ENCODE data around the gene EIF5B.
A peak's percentile ranks its signal among the peaks of the same experiment; 100 is the strongest.

EIF5B gene

DNA sequence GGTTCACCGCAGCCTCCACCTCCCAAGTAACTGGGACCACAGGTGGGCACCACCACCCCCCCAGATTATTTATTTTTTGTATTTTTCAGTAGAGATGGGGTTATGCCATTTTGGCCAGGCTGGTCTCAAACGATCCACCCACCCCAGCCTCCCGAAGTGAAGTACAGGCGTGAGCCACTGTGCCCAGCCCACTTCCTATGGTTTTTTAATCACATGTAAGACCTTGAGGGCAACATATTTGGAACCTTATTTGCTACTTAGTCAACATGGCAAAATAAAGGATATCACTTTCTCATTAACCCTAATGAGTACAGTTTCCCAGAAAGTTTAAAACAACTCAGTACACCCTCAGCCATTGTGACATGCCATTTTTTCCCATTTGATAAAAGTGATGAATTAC, 64.7 kb downstream of the EIF5B start:
- Histone ChIP-seq H3K4me2 (no peak overlapping the region), H4K20me1 (peaks cover 0 to 62% (median 25%) of the 10 kb centered on the region in 11 experiments; a peak in 18 of 22 replicates), H3K4me3 (no peak overlapping the region), H3K27ac (no peak overlapping the region), H3K36me3 (peaks cover 97 to 100% (median 100%) of the 10 kb centered on the region in 11 experiments), H3K9ac (no peak overlapping the region), H3K4me1 (peaks cover 0 to 10% (median 6%) of the 10 kb centered on the region in 10 experiments; a peak in 11 of 20 replicates), H3K9me3 (replicated peaks in 1 of 11) (no peaks in the 10 kb centered on the region), H3K27me3 (no peaks in the 10 kb centered on the region)
- TF ChIP-seq Cebpa-rat (IDR thresholded peaks at IDR 0.05): no peak

DNA sequence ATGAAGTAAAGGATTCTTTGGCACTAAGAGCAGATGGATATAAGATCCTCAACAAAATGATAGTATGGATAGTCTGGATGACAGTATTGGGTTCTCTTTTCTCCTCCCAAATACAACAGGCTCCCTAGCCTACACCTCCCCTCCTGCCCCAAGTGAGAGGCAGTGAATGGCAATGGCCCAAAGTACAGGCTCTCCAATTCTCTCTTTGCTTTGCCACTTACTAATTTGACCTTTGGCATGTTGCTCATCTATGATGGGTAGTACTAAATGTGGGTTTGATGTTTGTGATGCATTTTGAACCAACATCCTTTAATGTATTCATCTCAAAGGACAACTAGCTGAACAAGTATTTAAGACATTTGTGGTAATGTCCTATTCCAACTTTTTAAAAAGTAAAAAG, 65.9 kb downstream of the EIF5B start:
- TF ChIP-seq Cebpa-rat (IDR thresholded peaks at IDR 0.05): no peak
- H3K9ac ChIP-seq: 0 out of 22 replicates have a peak overlapping the region, but pooled peaks of 1 of the 11 experiments have one; percentile 10
- H3K4me2 ChIP-seq: no peak overlapping the region
- no peak overlapping the region for H3K27ac ChIP-seq
- H3K36me3 ChIP-seq: peaks cover 96 to 100% (median 100%) of the 10 kb centered on the region in 11 experiments
- no peak overlapping the region for H3K4me3 ChIP-seq
- no peaks in the 10 kb centered on the region for H3K9me3 ChIP-seq (replicated peaks in 1 of 11)
- H4K20me1 ChIP-seq: peaks cover 0 to 50% (median 24%) of the 10 kb centered on the region in 11 experiments; a peak in 16 of 22 replicates
- H3K4me1 ChIP-seq: peaks cover 0 to 10% (median 6%) of the 10 kb centered on the region in 10 experiments; a peak in 11 of 20 replicates
- no peaks in the 10 kb centered on the region for H3K27me3 ChIP-seq

DNA sequence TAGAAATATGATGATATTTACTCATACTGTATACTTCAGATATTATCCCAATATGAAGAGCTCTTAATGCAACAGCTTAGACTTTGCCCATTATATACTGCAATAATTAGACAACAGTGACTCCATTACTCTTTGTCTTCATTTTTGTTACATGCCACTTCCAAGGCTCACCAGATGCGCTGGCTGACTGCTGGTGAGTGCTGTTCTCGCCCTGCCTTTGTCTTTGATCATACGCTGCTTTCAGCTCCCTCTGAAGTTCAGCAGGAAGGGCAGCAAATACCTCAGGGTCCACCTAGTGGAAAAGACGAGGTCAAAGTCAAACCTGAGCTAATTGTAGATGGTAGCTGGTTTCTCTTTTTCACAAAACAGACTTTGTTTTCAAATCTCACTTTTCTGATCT, 66.3 kb downstream of the EIF5B start:
- Histone ChIP-seq H3K36me3 (peaks cover 94 to 100% (median 100%) of the 10 kb centered on the region in 11 experiments), H3K4me3 (no peak overlapping the region), H3K4me2 (no peak overlapping the region), H4K20me1 (peaks cover 0 to 45% (median 23%) of the 10 kb centered on the region in 11 experiments; a peak in 16 of 22 replicates), H3K27ac (no peak overlapping the region), H3K27me3 (no peaks in the 10 kb centered on the region), H3K9me3 (replicated peaks in 1 of 11) (no peaks in the 10 kb centered on the region), H3K4me1 (peaks cover 0 to 10% (median 6%) of the 10 kb centered on the region in 10 experiments; a peak in 11 of 20 replicates), H3K9ac (no peak overlapping the region)
- no peak for TF ChIP-seq Cebpa-rat (IDR thresholded peaks at IDR 0.05)

DNA sequence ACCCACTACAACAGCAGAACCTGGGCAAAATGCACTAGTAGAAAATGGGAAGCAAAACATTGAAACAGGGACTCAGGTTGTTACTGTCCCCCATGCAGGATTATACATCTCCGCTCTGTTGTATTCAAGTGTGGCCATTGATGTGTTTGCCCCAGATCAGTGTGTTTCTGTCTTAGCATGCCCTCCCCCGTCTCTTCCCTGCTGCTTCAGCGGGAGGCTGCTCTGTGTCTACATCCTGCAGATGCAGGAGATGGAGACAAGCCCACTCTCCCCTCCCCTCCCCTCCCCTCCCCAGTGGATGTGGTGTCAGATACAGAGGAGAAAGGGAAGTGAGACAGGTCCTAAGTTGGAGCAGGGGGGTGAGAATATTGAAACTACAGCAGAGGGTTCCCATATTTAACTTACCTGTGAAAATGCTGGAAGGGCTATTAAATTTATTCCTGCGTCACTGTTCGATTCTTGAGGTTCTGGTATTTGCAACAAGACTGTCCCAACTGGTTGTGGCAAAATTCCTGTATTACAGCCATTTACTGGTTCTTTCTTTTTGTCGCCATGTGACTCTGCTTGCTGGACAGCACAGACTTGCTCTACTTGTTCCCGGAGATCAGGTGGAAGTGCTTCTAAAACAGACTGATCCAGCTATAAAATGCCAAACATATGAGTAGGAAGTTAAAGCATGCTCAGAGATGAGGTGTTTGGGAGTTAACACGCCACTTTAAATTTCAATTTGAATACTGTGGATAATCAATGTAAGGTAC, 67.0 kb downstream of the EIF5B start:
- Histone ChIP-seq H3K4me1 (peaks cover 0 to 10% (median 6%) of the 10 kb centered on the region in 10 experiments; a peak in 11 of 20 replicates), H3K27me3 (no peaks in the 10 kb centered on the region), H3K4me2 (no peak overlapping the region), H3K9me3 (replicated peaks in 1 of 11) (no peaks in the 10 kb centered on the region), H3K4me3 (no peak overlapping the region), H3K9ac (no peak overlapping the region), H3K36me3 (peaks cover 94 to 100% (median 99%) of the 10 kb centered on the region in 11 experiments), H3K27ac (no peak overlapping the region), H4K20me1 (peaks cover 0 to 40% (median 18%) of the 10 kb centered on the region in 11 experiments; a peak in 15 of 22 replicates)
- no peak for TF ChIP-seq Cebpa-rat (IDR thresholded peaks at IDR 0.05)

DNA sequence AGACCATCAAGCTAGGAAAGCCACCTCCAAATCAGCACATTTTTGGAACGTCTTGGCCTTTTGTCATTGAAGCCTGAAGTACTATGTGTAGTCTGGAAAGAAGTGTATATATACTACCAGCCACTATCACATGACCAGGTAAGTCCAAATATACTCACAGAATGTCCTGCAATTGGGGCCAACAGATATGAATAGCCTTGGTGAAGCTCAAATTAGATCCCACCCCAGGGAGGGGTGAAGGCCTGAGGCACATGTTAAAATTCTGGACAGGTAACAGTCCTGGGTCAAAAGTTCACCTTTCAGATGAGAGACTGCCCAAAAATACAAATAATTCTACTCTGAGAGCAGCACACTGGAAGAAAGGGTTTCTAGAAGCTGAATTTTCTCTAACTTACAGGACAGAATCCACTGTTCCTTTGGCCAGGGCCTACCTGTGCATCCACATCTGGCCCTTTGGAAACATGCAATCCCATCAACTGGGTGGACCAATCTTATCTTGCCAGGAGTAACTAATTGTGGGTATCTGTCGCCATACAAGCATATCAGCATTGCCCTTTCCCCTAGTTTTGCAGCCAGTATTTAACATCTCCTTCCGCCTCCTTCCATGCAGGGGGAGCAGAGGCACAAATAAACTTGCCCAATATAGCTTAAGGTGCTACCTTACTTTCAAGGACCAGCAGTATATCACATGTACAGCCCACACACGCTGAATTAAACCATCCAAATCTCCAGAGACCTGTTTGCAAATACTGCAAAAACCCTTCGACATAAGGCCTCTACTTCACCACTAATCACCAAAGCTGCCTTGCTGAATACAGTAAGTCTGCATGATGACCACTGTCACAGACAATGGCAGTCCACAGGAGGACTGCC, 67.8 kb downstream of the EIF5B start:
- H3K36me3 ChIP-seq: peaks cover 94 to 100% (median 99%) of the 10 kb centered on the region in 11 experiments
- H4K20me1 ChIP-seq: peaks cover 0 to 31% (median 16%) of the 10 kb centered on the region in 11 experiments; a peak in 14 of 22 replicates
- H3K4me1 ChIP-seq: peaks cover 0 to 10% (median 6%) of the 10 kb centered on the region in 10 experiments; a peak in 11 of 20 replicates
- H3K4me2 ChIP-seq: no peak overlapping the region
- H3K9me3 ChIP-seq (replicated peaks in 1 of 11): no peaks in the 10 kb centered on the region
- no peak overlapping the region for H3K9ac ChIP-seq
- no peak overlapping the region for H3K4me3 ChIP-seq
- no peak overlapping the region for H3K27ac ChIP-seq
- TF ChIP-seq Cebpa-rat (IDR thresholded peaks at IDR 0.05): no peak
- H3K27me3 ChIP-seq: no peaks in the 10 kb centered on the region

DNA sequence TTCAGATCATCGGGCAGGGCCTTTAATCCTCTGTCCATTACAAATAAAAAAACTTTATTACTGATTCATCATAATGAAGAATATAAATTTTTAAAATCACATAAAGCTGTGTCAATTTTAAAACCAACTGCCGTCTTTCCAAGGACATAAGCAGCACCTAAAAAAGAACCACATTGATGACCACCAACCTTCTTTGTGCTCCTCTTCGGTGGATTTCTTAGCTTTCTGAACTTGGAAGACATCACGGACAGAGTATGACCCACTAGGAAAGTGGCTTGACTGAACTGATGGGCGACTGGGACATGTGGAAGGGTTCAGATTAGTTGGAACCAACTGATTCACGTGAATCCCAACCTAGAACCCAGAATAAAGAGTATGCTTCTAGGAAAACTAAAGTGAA, 68.9 kb downstream of the EIF5B start:
- H3K27me3 ChIP-seq: no peaks in the 10 kb centered on the region
- H3K9ac ChIP-seq: no peak overlapping the region
- peaks cover 94 to 100% (median 99%) of the 10 kb centered on the region in 11 experiments for H3K36me3 ChIP-seq
- H4K20me1 ChIP-seq: peaks cover 0 to 28% (median 16%) of the 10 kb centered on the region in 11 experiments; a peak in 14 of 22 replicates
- H3K4me2 ChIP-seq: no peak overlapping the region
- no peak for TF ChIP-seq Cebpa-rat (IDR thresholded peaks at IDR 0.05)
- peaks cover 0 to 10% (median 6%) of the 10 kb centered on the region in 10 experiments; a peak in 11 of 20 replicates for H3K4me1 ChIP-seq
- H3K27ac ChIP-seq: no peak overlapping the region
- no peak overlapping the region for H3K4me3 ChIP-seq
- no peaks in the 10 kb centered on the region for H3K9me3 ChIP-seq (replicated peaks in 1 of 11)

DNA sequence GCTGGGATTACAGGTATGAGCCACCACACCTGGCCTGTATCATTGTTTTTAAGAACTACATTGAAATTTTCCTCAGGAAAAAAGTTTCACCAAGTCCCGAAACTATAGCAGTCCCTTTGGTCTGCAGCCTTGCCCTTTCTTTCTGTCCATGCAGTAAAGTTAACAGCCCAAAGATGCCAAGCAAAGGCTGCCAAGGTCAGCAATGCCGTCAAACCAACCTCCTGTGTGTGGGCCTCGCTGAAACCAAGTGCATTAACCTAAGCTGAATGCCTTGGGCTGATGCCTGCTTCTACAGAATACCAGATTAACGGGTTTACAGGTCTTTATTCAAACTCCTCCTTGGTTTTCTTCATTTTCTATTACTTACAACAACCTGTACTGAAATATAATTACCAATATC, 73.1 kb downstream of the EIF5B start:
- no peaks in the 10 kb centered on the region for H3K9me3 ChIP-seq (replicated peaks in 1 of 11)
- peaks cover 0 to 7% (median 3%) of the 10 kb centered on the region in 11 experiments; a peak in 10 of 22 replicates for H4K20me1 ChIP-seq
- TF ChIP-seq Cebpa-rat (IDR thresholded peaks at IDR 0.05): no peak
- H3K36me3 ChIP-seq: peaks cover 93 to 100% (median 99%) of the 10 kb centered on the region in 11 experiments
- no peak overlapping the region for H3K4me3 ChIP-seq
- no peaks in the 10 kb centered on the region for H3K4me1 ChIP-seq
- H3K27me3 ChIP-seq: no peaks in the 10 kb centered on the region
- H3K27ac ChIP-seq: no peak overlapping the region
- no peak overlapping the region for H3K4me2 ChIP-seq
- H3K9ac ChIP-seq: no peak overlapping the region

DNA sequence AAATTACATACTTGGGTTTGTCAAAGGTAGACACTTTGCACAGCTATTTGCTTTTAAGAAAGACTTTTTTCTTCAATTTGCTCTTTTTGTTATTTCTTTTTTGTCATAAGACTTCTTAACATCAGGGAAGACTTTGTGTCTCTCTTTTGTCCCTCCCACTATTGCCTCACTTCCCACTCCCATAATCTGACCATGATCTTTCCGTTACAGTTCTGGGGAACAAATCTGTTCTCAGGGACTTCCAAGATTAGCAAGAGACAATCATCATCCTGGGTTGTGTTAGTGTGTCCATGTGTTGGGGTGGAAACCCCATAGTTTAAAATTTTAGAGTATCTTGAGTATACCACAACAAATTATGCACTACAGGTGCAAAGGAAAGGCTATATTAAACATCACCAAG, 77.4 kb downstream of the EIF5B start:
- H3K9me3 ChIP-seq (replicated peaks in 1 of 11): no peaks in the 10 kb centered on the region
- no peak overlapping the region for H3K27ac ChIP-seq
- H3K4me2 ChIP-seq: no peak overlapping the region
- no peak for TF ChIP-seq Cebpa-rat (IDR thresholded peaks at IDR 0.05)
- peaks cover 94 to 100% (median 100%) of the 10 kb centered on the region in 11 experiments for H3K36me3 ChIP-seq
- H3K4me3 ChIP-seq: no peak overlapping the region
- H3K27me3 ChIP-seq: no peaks in the 10 kb centered on the region
- H3K9ac ChIP-seq: no peak overlapping the region
- H4K20me1 ChIP-seq: peaks cover 0 to 7% (median 0%) of the 10 kb centered on the region in 11 experiments; a peak in 3 of 22 replicates
- H3K4me1 ChIP-seq: no peaks in the 10 kb centered on the region

DNA sequence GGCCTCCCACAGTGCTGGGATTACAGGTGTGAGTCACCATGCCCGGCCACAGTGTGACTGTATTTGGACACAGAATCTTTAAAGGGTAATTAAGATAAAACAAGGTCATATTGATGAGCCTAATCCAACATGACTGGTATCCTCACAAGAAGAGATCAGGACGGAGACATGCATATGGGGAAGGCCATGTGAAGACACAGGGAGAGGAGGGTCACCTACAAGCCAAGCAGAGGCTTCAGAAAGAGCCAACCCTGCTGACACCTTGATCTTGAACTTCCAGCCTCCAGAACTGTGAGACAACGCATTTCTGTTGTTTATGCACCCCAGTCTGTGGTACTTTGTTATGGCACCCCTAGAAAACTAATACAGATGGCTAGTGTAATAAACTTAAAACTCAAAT, 80.2 kb downstream of the EIF5B start:
- no peak for TF ChIP-seq Cebpa-rat (IDR thresholded peaks at IDR 0.05)
- no peak overlapping the region for H3K27ac ChIP-seq
- H3K4me1 ChIP-seq: no peaks in the 10 kb centered on the region
- H3K4me3 ChIP-seq: no peak overlapping the region
- no peaks in the 10 kb centered on the region for H3K27me3 ChIP-seq
- no peak overlapping the region for H3K4me2 ChIP-seq
- H3K36me3 ChIP-seq: peaks cover 94 to 100% (median 100%) of the 10 kb centered on the region in 11 experiments
- H3K9ac ChIP-seq: no peak overlapping the region
- no peaks in the 10 kb centered on the region for H3K9me3 ChIP-seq (replicated peaks in 1 of 11)
- H4K20me1 ChIP-seq: peaks cover 0 to 15% (median 0%) of the 10 kb centered on the region in 11 experiments; a peak in 4 of 22 replicates

Data from BLaER1 treated with 17β-estradiol and CSF1 and Interleukin-3, amounts not matched to agents 10 nM and 100 nM (cell line).